Astrocyte of the cerebellum (primary cell): ENCODE measurements around the gene CD6.

ENCODE experiments used
- DNase-seq: peaks from one replicate; pipeline ENCODE4 v3.0.0-alpha.2; 2011; ENCODE audit warnings: low read depth
- H3K4me3 ChIP-seq: 2 replicates; pipeline ENCODE4 v1.5.1; 2011; ENCODE audit warnings: mild to moderate bottlenecking, low read depth, low read length, moderate library complexity
- CTCF ChIP-seq: IDR thresholded peaks from 2 replicates; pipeline ENCODE4 v1.5.1; 2012; ENCODE audit warnings: low read length, low read depth, moderate library complexity, mild to moderate bottlenecking; ENCODE audit errors: missing control alignments
- in situ Hi-C: cut with HindIII; loops from 2 replicates; pipeline ENCODE4 v1.10.0; 2017; ENCODE audit warnings: low sequenced_read_pairs

The CD6 gene

GRCh38 chr11:60939301-60939700 is 32.2 kb upstream of the CD6 start:
- H3K4me3 ChIP-seq = no peak overlapping the region
- no peak for TF ChIP-seq CTCF
- in situ Hi-C loops = no loop called here

GRCh38 chr11:60939855-60940254 is 31.6 kb upstream of the CD6 start:
- no peak overlapping the region for H3K4me3 ChIP-seq
- in situ Hi-C loops = no loop called here
- TF ChIP-seq CTCF = no peak
- no peak for DNase-seq

More at GRCh38 chr11:60939301-60939700, 32.2 kb upstream of the CD6 start:
- no peak for DNase-seq

- in situ Hi-C loops = no loop called here
- H3K4me3 ChIP-seq = no peak overlapping the region
- TF ChIP-seq CTCF = no peak
- DNase-seq = no peak
Measured at GRCh38 chr11:60941371-60942119, 29.9 kb upstream of the CD6 start.

- TF ChIP-seq CTCF = no peak
- no peak for DNase-seq
- no peak overlapping the region for H3K4me3 ChIP-seq
- in situ Hi-C loops = no loop called here
Measured at GRCh38 chr11:60942219-60942618, 29.3 kb upstream of the CD6 start.

GRCh38 chr11:60942970-60943565 is 28.4 kb upstream of the CD6 start:
- in situ Hi-C loops = no loop called here
- no peak overlapping the region for H3K4me3 ChIP-seq
- DNase-seq = no peak
- TF ChIP-seq CTCF = no peak

GRCh38 chr11:60944490-60945294 is 26.8 kb upstream of the CD6 start:
- TF ChIP-seq CTCF = no peak
- in situ Hi-C loops = no loop called here
- DNase-seq = no peak
- no peak overlapping the region for H3K4me3 ChIP-seq
